HEK293 (cell line): ENCODE data around the gene TMC2.

Source experiments
- BCL11A ChIP-seq: fragments of 450-650 bp; formaldehyde crosslinking; IDR thresholded peaks from 2 replicates; pipeline ENCODE4 v1.5.1; 2016; ENCODE audit warnings: low read depth, missing biosample characterization, missing genetic modification characterization
- GFI1B ChIP-seq: fragments of 450-650 bp; formaldehyde crosslinking; IDR thresholded peaks from 2 replicates; pipeline ENCODE4 v1.5.1; 2016; ENCODE audit warnings: missing biosample characterization, missing genetic modification characterization
- GLI2 ChIP-seq: fragments of 450-650 bp; formaldehyde crosslinking; IDR thresholded peaks from 2 replicates; pipeline ENCODE4; 2017; ENCODE audit warnings: missing biosample characterization, missing genetic modification characterization, low read depth, borderline replicate concordance
- GLIS1 ChIP-seq: fragments of 450-650 bp; formaldehyde crosslinking; IDR thresholded peaks from 2 replicates; pipeline ENCODE4 v1.5.1; 2016; ENCODE audit warnings: missing biosample characterization, missing genetic modification characterization
- KLF16 ChIP-seq: fragments of 450-650 bp; formaldehyde crosslinking; IDR thresholded peaks from 2 replicates; pipeline ENCODE4 v1.5.1; 2017; ENCODE audit warnings: missing biosample characterization, missing genetic modification characterization
- ZBTB11 ChIP-seq: fragments of 450-650 bp; formaldehyde crosslinking; conservative IDR thresholded peaks from 2 replicates; pipeline ENCODE4 v1.5.1; 2016; ENCODE audit warnings: low read depth, missing biosample characterization, missing genetic modification characterization
- ZBTB7A ChIP-seq: fragments of 450-650 bp; formaldehyde crosslinking; IDR thresholded peaks from 2 replicates; pipeline ENCODE4 v1.5.1; 2016; ENCODE audit warnings: low read depth, missing biosample characterization, missing genetic modification characterization
- ZNF19 ChIP-seq: fragments of 450-650 bp; formaldehyde crosslinking; IDR thresholded peaks from 2 replicates; pipeline ENCODE4; 2016; ENCODE audit warnings: missing biosample characterization, missing genetic modification characterization, low read depth
- ZNF221 ChIP-seq: fragments of 450-650 bp; formaldehyde crosslinking; IDR thresholded peaks from 2 replicates; pipeline ENCODE4 v1.5.1; 2017; ENCODE audit warnings: missing biosample characterization, missing genetic modification characterization, borderline replicate concordance
- ZNF26 ChIP-seq: fragments of 450-650 bp; formaldehyde crosslinking; IDR thresholded peaks from 2 replicates; pipeline ENCODE4 v1.5.1; 2016; ENCODE audit warnings: missing biosample characterization, missing genetic modification characterization
- ZNF324 ChIP-seq: fragments of 450-650 bp; formaldehyde crosslinking; IDR thresholded peaks from 2 replicates; pipeline ENCODE4 v1.5.1; 2016; ENCODE audit warnings: missing biosample characterization, missing genetic modification characterization
- ZNF350 ChIP-seq: fragments of 450-650 bp; formaldehyde crosslinking; IDR thresholded peaks from 2 replicates; pipeline ENCODE4 v1.5.0; 2017; ENCODE audit warnings: missing biosample characterization, mild to moderate bottlenecking, missing genetic modification characterization
- ZNF362 ChIP-seq: fragments of 450-650 bp; formaldehyde crosslinking; IDR thresholded peaks from 2 replicates; pipeline ENCODE4 v1.5.1; 2016; ENCODE audit warnings: missing biosample characterization, missing genetic modification characterization
- ZNF398 ChIP-seq: fragments of 450-650 bp; formaldehyde crosslinking; IDR thresholded peaks from 2 replicates; pipeline ENCODE4 v1.5.1; 2017; ENCODE audit warnings: missing biosample characterization, missing genetic modification characterization
- ZNF404 ChIP-seq: fragments of 450-650 bp; formaldehyde crosslinking; IDR thresholded peaks from 2 replicates; pipeline ENCODE4 v1.5.1; 2017; ENCODE audit warnings: missing biosample characterization, missing genetic modification characterization
- ZNF423 ChIP-seq: fragments of 450-650 bp; formaldehyde crosslinking; IDR thresholded peaks from 2 replicates; pipeline ENCODE4 v1.5.1; 2016; ENCODE audit warnings: missing biosample characterization, missing genetic modification characterization
- ZNF621 ChIP-seq: fragments of 450-650 bp; formaldehyde crosslinking; IDR thresholded peaks from 2 replicates; pipeline ENCODE4 v1.5.1; 2017; ENCODE audit warnings: missing biosample characterization, missing genetic modification characterization
- ZNF664 ChIP-seq: fragments of 450-650 bp; formaldehyde crosslinking; IDR thresholded peaks from 2 replicates; pipeline ENCODE4 v1.5.1; 2016; ENCODE audit warnings: missing biosample characterization, missing genetic modification characterization
- ZNF768 ChIP-seq: fragments of 450-650 bp; formaldehyde crosslinking; IDR thresholded peaks from 2 replicates; pipeline ENCODE4 v1.5.1; 2018; ENCODE audit warnings: missing biosample characterization, mild to moderate bottlenecking, missing genetic modification characterization
- ZNF785 ChIP-seq: fragments of 450-650 bp; formaldehyde crosslinking; IDR thresholded peaks from 2 replicates; pipeline ENCODE4 v1.5.1; 2016; ENCODE audit warnings: missing biosample characterization, missing genetic modification characterization
- ZNF791 ChIP-seq: fragments of 450-650 bp; formaldehyde crosslinking; IDR thresholded peaks from 2 replicates; pipeline ENCODE4 v1.5.1; 2016; ENCODE audit warnings: missing biosample characterization, missing genetic modification characterization
- TF ChIP-seq, protein P1 (sequence below): fragments of 450-650 bp; formaldehyde crosslinking; IDR thresholded peaks from 2 replicates; pipeline ENCODE4 v1.5.1; 2016; ENCODE audit warnings: missing biosample characterization, missing genetic modification characterization
- TF ChIP-seq, protein P2 (sequence below): fragments of 450-650 bp; formaldehyde crosslinking; IDR thresholded peaks from 2 replicates; pipeline ENCODE4 v1.5.0; 2017; ENCODE audit warnings: missing biosample characterization, missing genetic modification characterization, borderline replicate concordance

Gene TMC2

DNA sequence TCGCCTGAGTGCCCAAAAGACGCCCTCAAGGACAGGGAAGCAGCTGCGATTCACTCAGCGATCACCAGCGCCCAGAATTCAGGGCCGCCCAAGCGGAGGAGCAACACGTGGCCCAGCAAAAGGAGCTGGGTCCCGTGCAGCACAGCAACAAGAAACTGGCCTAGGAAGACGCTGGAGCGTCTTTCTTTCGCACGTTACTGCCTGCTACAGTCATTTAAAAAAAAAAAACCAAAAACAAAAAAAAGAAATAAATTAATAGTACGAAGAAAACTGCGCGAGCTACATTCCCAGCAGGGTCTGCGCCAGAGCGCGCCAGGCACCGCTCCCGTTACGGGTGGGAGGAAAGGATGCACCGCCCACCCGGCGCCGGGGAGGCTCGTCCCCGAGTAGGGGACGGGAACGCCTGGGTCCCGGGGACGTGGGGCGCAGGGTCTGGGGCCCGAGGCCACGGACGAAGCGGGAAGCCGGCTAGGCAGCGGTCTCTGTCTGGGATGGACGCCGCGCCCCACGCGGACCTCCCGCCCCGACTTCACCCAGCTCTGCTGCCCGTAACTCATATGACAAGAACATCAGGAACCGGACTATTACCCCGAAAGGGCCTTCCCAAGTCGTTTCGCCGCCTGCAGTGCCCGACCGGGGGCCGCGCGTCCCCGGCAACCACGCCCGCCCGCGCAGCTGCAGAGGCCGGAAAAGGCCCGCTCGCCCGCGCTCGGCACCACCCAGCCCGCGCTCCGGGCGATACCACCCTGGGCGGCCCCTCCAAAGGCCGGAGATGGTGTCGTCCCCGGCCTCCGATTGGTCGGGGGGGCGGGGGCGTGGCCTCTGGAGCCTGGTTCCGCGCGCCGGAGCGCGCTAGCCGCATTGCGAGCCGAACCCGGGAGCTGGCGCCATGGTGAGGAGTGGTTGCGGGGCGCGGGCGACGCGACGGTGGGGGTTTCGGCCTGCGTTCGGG is 115.7 kb downstream of the TMC2 start, which contains the start of gene NOP56 (continued):
- TF ChIP-seq BCL11A (tag by site-specific recombination): peak; percentile 55; the same call in 1 of the 2 replicates
- TF ChIP-seq KLF16: peak; percentile 51; the same call in 1 of the 2 replicates
- no peak for TF ChIP-seq ZNF221 (tag by site-specific recombination)
- TF ChIP-seq, protein P1, sequence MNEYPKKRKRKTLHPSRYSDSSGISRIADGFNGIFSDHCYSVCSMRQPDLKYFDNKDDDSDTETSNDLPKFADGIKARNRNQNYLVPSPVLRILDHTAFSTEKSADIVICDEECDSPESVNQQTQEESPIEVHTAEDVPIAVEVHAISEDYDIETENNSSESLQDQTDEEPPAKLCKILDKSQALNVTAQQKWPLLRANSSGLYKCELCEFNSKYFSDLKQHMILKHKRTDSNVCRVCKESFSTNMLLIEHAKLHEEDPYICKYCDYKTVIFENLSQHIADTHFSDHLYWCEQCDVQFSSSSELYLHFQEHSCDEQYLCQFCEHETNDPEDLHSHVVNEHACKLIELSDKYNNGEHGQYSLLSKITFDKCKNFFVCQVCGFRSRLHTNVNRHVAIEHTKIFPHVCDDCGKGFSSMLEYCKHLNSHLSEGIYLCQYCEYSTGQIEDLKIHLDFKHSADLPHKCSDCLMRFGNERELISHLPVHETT (tag by site-specific recombination): peak; percentile 64; the same call in 1 of the 2 replicates
- TF ChIP-seq ZNF398 (tag by site-specific recombination): no peak
- TF ChIP-seq ZNF791 (tag by site-specific recombination): no peak
- no peak for TF ChIP-seq ZNF19
- TF ChIP-seq ZNF664 (tag by site-specific recombination): peak; percentile 47; the same call in 1 of the 2 replicates
- peak; percentile 78 for TF ChIP-seq ZNF324 (tag by site-specific recombination)
- peak; percentile 49; the same call in 1 of the 2 replicates for TF ChIP-seq ZNF768 (tag by site-specific recombination)
- TF ChIP-seq ZNF350: no peak
- peak; percentile 81; the same call in 1 of the 2 replicates for TF ChIP-seq ZNF362 (tag by site-specific recombination)
- no peak for TF ChIP-seq ZNF423 (tag by site-specific recombination)
- no peak for TF ChIP-seq ZNF26
- no peak for TF ChIP-seq ZNF785
- TF ChIP-seq GLI2 (tag by site-specific recombination): no peak
- TF ChIP-seq, protein P2, sequence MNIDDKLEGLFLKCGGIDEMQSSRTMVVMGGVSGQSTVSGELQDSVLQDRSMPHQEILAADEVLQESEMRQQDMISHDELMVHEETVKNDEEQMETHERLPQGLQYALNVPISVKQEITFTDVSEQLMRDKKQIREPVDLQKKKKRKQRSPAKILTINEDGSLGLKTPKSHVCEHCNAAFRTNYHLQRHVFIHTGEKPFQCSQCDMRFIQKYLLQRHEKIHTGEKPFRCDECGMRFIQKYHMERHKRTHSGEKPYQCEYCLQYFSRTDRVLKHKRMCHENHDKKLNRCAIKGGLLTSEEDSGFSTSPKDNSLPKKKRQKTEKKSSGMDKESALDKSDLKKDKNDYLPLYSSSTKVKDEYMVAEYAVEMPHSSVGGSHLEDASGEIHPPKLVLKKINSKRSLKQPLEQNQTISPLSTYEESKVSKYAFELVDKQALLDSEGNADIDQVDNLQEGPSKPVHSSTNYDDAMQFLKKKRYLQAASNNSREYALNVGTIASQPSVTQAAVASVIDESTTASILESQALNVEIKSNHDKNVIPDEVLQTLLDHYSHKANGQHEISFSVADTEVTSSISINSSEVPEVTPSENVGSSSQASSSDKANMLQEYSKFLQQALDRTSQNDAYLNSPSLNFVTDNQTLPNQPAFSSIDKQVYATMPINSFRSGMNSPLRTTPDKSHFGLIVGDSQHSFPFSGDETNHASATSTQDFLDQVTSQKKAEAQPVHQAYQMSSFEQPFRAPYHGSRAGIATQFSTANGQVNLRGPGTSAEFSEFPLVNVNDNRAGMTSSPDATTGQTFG: no peak
- TF ChIP-seq ZNF621 (tag by site-specific recombination): no peak
- peak; percentile 90 for TF ChIP-seq ZBTB7A (tag by site-specific recombination)
- TF ChIP-seq GFI1B: no peak
- peak; percentile 48 for TF ChIP-seq ZBTB11 (tag by site-specific recombination)
- no peak for TF ChIP-seq ZNF404 (tag by site-specific recombination)
- peak; percentile 76 for TF ChIP-seq GLIS1 (tag by site-specific recombination)
